H54 (cell line): ENCODE results near the gene BEGAIN.

Experiments used
- DNase-seq: peaks from one replicate; pipeline ENCODE4 v3.0.0; 2011; ENCODE audit warnings: low spot score, mixed read lengths; ENCODE audit not compliant: insufficient read length
- FAIRE-seq: peaks from 3 replicates; lab custom pipeline; 2011; peaks lifted over from hg19 to GRCh38; lab: Jason Lieb, UNC
- POLR2A ChIP-seq: IDR thresholded peaks from 2 replicates; pipeline ENCODE4 v1.6.1; 2011; ENCODE audit warnings: low read depth, mild to moderate bottlenecking, low read length

Gene BEGAIN

DNA sequence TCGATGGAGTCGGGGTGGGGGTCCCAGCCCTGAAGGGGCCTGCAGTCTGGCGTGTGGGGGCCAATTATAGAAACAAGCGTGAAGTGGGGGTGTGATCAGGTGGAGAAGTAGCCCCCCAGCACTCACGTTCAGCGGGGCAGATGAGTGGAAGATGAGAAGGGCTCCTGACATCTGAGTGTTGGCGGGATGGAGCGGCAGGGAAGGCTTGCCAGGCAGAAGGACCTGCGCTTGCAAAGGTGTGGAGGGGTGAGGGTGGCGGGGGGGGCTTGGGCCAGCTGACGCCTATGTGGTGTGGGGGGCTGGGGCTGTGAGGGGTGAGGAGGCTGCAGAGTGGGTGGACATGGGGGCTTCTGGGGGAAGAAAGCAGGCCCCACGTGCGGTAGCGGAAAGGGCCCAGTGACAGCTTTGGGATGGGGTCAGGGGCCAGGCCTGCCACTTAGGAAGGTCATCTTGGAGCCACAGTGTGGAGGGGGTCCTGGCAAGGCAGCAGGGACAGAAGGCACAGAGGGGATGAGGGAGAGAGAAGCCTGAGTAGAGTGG, 22.2 kb upstream of the BEGAIN start:
- FAIRE-seq (no peak), DNase-seq (no peak)
- TF ChIP-seq POLR2A: no peak

DNA sequence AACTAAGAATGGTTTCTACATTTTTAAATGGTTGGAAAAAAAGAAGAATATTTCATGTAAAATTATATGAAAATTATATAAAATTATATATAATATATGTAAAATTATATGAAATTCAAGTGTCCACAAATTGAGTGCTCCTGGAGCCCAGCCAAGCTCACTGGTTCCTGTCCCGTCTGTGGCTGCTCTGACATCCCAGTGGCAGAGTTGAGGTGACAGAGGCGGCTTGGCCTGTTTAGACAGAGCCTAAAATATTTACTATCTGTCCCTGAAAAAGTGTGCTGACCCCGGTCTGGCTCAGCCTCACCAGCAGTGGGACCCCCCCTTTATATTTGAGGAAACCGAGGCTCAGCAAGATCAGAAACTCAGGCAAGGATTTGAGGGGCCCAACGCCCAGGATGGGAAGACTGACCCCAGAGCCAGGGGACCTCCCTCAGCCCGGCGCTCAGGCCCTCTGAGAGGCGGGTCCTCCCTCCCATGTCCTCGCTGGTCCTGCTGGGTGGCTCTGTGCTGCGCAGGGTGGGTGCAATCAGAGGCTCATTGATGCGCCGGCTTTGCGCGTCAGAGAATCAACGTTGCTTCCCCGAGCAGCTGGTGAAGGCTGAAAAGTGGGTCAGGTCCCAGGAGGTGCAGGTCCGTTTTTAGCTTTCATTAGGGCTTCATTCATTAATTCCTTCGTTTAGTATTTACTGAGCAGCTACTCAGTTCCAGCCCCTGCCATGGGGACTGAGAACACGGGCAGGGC, 21.5 kb upstream of the BEGAIN start:
- no peak for DNase-seq
- FAIRE-seq: no peak
- no peak for TF ChIP-seq POLR2A

DNA sequence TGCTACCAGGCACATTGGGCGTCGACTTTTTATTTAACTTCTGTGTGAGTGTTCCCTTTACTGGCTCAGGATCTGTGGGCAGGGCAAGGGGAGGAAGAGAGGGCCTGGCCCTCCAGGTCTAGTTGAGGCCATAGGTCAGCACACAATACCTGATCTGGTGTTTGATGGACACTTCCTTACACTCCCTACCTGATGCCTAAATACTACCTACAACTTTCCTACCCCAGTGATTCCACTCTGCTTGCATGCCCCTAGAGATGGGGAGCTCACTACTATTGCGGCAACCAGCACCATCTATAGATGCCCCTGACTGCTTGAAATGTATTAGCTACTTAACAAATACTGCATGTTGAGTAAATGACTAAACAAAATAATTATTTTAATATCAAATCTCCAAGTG, 20.8 kb upstream of the BEGAIN start:
- DNase-seq (no peak), FAIRE-seq (no peak)
- no peak for TF ChIP-seq POLR2A

- no peak for TF ChIP-seq POLR2A
- no peak for FAIRE-seq
- DNase-seq: no peak
Measured at GRCh38 chr14:100607611-100607956, 20.4 kb upstream of the BEGAIN start.

DNA sequence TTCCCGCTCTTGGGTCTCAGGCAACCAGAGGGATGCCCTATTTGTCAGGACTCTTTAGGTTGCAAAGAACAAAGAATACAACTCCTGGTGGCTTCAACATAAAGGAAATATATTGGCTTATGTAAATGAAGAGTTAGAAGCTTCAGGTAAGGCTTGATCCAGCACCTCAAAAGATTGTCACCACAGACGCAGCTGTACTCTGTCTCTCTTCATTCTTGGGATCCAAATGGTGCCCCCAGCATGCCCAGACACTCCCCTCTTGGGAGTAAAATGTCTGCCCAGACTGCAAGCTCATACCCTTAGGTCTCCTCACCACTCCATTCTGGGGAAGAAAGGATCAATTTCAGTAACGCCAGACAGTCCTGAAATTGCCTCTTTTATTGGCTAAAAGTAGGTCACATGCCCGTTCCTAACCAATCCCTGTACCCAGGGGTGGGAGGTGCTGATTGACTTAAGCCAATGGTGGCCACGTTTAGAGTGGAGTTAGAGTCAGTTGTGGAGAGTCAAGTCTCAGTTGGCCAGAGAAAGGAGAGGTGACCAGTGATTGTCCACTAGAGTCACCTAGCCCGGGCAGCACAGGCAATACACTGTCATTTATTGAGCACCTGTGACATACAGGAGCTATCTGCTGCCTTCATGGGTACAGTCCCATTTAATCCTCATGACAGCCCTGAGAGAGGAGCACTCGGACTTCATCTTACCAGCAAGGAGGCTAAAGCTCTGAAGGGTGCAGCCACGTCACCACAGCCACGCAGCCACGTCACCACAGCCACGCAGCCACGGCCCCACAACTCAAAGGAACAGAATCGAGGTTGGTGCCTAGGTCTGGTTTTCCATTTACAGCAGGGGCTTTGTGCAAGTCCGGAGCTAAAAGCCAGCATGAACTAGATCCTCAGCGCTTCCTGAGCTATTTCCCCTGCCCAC, 19.7 kb upstream of the BEGAIN start:
- DNase-seq (no peak), FAIRE-seq (no peak)
- TF ChIP-seq POLR2A: no peak

GRCh38 chr14:100605706-100606686, 18.8 kb upstream of the BEGAIN start:
- no peak for TF ChIP-seq POLR2A
- FAIRE-seq (no peak), DNase-seq (no peak)

DNA sequence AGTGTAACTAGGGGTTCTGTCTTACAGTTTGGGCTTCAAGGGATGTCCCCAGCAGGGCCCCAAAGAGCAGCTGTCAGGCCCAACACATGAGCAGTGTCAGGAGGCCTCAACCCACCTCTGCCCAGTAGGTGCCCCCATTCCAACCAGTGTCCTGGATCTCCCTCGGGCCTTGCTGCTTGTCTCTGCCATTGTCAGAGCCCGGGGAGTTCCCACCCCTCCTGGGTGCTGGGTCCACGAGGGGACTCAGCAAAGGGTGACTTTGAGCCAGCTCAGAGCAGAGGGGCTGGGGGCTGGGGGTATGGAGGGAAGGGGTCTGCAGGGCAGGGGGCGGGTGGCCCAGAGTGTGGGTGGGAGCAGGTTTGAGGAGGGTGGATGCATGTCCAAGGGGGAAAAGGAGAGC, 18.0 kb upstream of the BEGAIN start:
- no peak for DNase-seq
- FAIRE-seq: no peak
- TF ChIP-seq POLR2A: no peak

DNA sequence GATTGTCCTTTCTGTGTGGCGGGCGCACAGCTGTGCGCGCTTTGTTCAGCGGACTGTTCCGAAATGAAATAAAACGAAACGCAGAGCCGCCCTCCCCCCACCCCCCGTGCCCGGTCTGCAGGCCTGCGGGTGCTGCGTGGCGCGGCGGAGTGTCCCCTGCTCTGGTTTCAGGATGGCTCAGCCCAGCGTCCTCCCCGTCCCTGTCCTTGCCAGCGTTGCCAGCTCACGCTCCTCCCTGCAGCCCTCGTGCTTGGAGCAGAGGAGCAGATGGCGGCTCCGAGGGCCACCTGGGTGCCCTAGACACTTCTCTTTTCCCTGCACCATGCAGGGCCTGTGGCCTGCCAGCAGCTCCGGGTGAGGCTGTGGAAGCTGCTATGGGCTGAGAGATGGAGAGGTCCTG, 17.5 kb upstream of the BEGAIN start:
- no peak for FAIRE-seq
- DNase-seq: no peak
- TF ChIP-seq POLR2A: no peak

- TF ChIP-seq POLR2A: no peak
- FAIRE-seq: no peak
Measured at GRCh38 chr14:100604121-100604501, 16.9 kb upstream of the BEGAIN start.

DNA sequence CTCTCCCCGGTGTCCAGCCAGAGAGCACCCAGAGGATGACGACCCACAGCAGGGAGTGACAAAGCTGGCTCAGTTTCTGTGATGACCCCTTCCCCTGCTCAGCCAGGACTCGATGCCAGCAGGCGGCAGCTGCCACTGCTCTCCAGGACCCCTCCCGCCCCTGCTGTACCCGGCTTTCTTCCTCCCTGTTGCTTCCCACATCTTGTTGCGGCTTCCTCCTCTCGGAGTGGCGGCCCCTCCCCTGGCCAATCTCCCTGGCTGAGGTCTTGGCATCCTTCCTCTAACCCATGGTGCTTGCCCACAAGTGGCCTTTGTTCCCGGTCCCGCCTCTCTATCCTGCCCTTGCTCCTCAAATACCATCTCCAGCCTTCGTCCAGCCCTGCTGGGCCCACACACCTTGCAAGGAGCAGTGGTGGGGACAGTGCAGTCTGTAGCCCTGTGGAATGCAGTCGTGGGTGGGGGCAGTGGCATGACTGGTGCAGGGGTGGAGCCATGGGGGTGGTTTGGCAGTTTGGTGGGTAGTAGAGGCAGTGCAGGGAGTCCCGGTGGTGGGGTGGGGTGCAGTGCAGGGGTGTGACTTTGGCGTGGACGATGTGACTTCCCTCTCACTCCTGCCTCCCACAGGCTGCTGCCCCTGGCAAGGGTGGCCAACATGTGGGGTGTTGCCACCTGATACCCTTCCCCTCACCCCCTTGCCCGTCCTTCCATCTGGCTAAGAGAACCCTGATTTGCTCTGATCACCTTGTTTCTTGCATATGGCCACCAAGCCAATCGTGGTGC, 16.3 kb upstream of the BEGAIN start:
- FAIRE-seq: no peak
- DNase-seq: no peak

More at GRCh38 chr14:100604121-100604501, 16.9 kb upstream of the BEGAIN start:
- DNase-seq: no peak

GRCh38 chr14:100602621-100603230, 15.5 kb upstream of the BEGAIN start:
- no peak for TF ChIP-seq POLR2A
- no peak for FAIRE-seq
- no peak for DNase-seq

More for the DNA sequence above, 16.3 kb upstream of the BEGAIN start:
- TF ChIP-seq POLR2A: no peak

DNA sequence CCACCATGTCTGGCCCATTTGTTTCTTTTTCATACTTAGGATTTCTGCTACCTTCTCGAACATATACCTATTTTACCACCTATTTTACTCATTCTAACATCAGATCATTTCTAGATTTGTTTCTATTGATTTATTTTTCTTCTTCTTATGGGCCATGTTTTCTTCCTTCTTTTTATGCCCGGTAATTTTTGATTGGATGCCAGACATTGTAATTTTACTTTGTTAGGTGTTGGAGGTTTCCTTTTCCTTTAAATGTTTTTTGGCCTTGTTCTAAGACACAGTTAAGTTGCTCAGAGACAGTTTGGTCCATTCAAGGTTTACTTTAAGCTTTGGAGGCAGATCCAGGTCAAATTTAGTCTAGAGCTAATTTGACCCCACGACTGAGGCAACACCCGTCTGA, 14.7 kb upstream of the BEGAIN start:
- no peak for FAIRE-seq
- no peak for DNase-seq
- no peak for TF ChIP-seq POLR2A
